Right lobe of liver (tissue), 4 donors: ENCODE data around the gene EIF1AD.

Experiments used
- POLR2A ChIP-seq: fragments of 450-650 bp; IDR thresholded peaks from one replicate; pipeline ENCODE4 v1.6.1; 2017; ENCODE audit warnings: antibody characterized with exemption, mild to moderate bottlenecking
- TF ChIP-seq, protein P1 (sequence below), 4 donors: fragments of 200-600 bp in 3 of 4; fragments of 450-650 bp in 1 of 4; IDR thresholded peaks; one replicate each; pipeline versions ENCODE4 v1.5.1 to v1.8.0; 2016 to 2022; ENCODE audit warnings: antibody characterized with exemption in 4 of 4, mild to moderate bottlenecking in 2 of 4
- donor health status: DM: no; HTN: no; CAD: no.
- donor health status: DM: no; HTN: no; CAD: no.
- donor health status: DM: no; HTN: yes; CAD: no.

DNA sequence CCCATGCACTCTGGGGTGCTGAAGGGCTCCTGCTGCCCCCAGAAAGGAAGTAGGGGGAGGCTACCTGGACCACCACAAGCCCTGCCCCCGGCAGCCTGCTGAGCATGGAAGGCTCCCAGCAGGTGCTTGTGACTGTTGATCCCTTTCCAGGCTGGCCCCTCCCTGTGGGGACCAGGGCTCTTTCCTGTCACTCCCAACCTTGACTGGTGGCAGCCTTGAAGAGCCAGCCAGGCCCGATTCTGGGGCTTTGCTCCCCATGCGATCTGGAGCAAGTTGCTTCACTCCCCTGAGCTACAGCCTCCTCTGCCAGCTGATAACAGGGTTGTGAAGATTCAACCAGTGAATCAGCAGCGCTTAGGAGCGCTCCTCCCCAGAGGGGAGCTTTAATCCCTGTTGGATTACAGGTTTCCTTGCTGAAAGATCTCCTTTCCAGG is 5.3 kb upstream of the EIF1AD start:
- TF ChIP-seq, protein P1, sequence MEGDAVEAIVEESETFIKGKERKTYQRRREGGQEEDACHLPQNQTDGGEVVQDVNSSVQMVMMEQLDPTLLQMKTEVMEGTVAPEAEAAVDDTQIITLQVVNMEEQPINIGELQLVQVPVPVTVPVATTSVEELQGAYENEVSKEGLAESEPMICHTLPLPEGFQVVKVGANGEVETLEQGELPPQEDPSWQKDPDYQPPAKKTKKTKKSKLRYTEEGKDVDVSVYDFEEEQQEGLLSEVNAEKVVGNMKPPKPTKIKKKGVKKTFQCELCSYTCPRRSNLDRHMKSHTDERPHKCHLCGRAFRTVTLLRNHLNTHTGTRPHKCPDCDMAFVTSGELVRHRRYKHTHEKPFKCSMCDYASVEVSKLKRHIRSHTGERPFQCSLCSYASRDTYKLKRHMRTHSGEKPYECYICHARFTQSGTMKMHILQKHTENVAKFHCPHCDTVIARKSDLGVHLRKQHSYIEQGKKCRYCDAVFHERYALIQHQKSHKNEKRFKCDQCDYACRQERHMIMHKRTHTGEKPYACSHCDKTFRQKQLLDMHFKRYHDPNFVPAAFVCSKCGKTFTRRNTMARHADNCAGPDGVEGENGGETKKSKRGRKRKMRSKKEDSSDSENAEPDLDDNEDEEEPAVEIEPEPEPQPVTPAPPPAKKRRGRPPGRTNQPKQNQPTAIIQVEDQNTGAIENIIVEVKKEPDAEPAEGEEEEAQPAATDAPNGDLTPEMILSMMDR (IDR thresholded peaks at IDR 0.05) = no peak
- TF ChIP-seq POLR2A = no peak
